ENCODE results near the gene RAF1.

RAF1 gene

DNA sequence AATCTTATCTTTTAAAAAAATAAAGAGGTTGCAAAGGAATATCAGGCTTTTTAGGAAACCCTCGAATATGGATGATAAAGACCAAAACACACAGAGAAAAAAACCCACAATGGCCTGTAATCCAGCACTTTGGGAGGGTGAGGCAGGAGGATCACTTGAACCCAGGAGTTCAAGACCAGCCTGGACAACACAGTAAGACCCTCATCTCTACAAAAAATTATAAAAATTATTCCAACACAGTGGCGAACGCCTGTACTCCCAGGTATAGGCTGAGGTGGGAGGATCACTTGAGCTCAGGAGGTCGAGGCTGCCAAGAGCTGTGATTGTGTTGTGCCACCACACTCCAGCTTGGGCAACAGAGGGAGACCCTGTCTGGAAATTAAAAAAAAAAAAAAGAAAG lies 30.8 kb downstream of the RAF1 start:
- no peak for TF ChIP-seq POLR2AphosphoS5 (IDR thresholded peaks at IDR 0.05; ENCODE audit: low read depth, low read length)
- TF ChIP-seq, protein P1, sequence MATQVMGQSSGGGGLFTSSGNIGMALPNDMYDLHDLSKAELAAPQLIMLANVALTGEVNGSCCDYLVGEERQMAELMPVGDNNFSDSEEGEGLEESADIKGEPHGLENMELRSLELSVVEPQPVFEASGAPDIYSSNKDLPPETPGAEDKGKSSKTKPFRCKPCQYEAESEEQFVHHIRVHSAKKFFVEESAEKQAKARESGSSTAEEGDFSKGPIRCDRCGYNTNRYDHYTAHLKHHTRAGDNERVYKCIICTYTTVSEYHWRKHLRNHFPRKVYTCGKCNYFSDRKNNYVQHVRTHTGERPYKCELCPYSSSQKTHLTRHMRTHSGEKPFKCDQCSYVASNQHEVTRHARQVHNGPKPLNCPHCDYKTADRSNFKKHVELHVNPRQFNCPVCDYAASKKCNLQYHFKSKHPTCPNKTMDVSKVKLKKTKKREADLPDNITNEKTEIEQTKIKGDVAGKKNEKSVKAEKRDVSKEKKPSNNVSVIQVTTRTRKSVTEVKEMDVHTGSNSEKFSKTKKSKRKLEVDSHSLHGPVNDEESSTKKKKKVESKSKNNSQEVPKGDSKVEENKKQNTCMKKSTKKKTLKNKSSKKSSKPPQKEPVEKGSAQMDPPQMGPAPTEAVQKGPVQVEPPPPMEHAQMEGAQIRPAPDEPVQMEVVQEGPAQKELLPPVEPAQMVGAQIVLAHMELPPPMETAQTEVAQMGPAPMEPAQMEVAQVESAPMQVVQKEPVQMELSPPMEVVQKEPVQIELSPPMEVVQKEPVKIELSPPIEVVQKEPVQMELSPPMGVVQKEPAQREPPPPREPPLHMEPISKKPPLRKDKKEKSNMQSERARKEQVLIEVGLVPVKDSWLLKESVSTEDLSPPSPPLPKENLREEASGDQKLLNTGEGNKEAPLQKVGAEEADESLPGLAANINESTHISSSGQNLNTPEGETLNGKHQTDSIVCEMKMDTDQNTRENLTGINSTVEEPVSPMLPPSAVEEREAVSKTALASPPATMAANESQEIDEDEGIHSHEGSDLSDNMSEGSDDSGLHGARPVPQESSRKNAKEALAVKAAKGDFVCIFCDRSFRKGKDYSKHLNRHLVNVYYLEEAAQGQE (IDR thresholded peaks at IDR 0.05; ENCODE audit: insufficient read depth in 1 of 2, low read depth in 2 of 2, low read length in 2 of 2), result no peak
- no peak for TF ChIP-seq SIN3A (IDR thresholded peaks at IDR 0.05; ENCODE audit: borderline replicate concordance, insufficient read depth, low read length)
- TF ChIP-seq TAF1 (IDR thresholded peaks at IDR 0.05; ENCODE audit: borderline replicate concordance, insufficient read depth, low read length), result no peak
- no peak for TF ChIP-seq FOXP2 (optimal IDR thresholded peaks at IDR 0.05; ENCODE audit: borderline replicate concordance, extremely low read depth, extremely low read length, insufficient read depth)

DNA sequence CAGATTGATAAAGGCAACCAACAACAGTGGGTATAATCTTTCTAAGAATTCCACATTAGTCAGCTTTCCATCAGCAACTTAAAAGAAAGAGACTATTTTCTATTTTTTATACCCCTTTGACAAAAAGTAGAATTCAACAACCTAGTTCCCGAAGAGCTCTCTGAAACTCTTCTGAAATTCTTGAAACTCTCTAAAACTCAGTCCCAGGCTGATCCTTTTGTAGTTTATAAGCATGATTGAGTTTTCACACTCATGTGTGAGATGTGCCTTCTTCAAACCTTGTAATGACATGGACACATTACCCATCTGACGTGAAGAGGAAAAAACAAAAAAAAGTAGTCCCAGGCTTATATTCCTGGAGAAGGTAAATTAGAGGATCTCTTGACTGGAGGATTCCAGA lies 31.4 kb downstream of the RAF1 start:
- TF ChIP-seq POLR2AphosphoS5 (IDR thresholded peaks at IDR 0.05; ENCODE audit: low read depth, low read length) (no peak), FOXP2 (optimal IDR thresholded peaks at IDR 0.05; ENCODE audit: borderline replicate concordance, extremely low read depth, extremely low read length, insufficient read depth) (no peak), TAF1 (IDR thresholded peaks at IDR 0.05; ENCODE audit: borderline replicate concordance, insufficient read depth, low read length) (no peak), SIN3A (IDR thresholded peaks at IDR 0.05; ENCODE audit: borderline replicate concordance, insufficient read depth, low read length) (no peak)
- TF ChIP-seq, protein P1 (IDR thresholded peaks at IDR 0.05; ENCODE audit: insufficient read depth in 1 of 2, low read depth in 2 of 2, low read length in 2 of 2), result no peak

DNA sequence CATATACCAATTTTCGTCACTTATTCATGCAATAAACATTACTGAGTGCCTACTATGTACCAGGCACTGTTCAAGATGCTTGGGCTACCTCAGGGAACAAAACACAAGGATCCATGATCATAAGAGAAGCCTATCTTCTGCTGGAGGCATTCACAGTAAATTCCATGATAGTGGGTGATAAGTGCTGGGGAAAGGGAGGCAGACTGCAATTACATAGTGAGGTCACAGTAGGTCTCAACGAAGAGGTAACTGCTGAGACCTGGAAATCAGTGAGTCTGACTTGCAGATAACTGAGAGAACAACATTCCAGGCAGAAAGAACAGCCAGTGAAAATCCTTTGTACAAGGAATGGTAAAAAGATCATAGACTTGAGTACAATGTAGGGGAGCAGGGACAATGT lies 33.6 kb downstream of the RAF1 start:
- TF ChIP-seq, protein P1 (IDR thresholded peaks at IDR 0.05; ENCODE audit: insufficient read depth in 1 of 2, low read depth in 2 of 2, low read length in 2 of 2), result no peak
- TF ChIP-seq SIN3A (IDR thresholded peaks at IDR 0.05; ENCODE audit: borderline replicate concordance, insufficient read depth, low read length) (no peak), FOXP2 (optimal IDR thresholded peaks at IDR 0.05; ENCODE audit: borderline replicate concordance, extremely low read depth, extremely low read length, insufficient read depth) (no peak), POLR2AphosphoS5 (IDR thresholded peaks at IDR 0.05; ENCODE audit: low read depth, low read length) (no peak), TAF1 (IDR thresholded peaks at IDR 0.05; ENCODE audit: borderline replicate concordance, insufficient read depth, low read length) (no peak)

DNA sequence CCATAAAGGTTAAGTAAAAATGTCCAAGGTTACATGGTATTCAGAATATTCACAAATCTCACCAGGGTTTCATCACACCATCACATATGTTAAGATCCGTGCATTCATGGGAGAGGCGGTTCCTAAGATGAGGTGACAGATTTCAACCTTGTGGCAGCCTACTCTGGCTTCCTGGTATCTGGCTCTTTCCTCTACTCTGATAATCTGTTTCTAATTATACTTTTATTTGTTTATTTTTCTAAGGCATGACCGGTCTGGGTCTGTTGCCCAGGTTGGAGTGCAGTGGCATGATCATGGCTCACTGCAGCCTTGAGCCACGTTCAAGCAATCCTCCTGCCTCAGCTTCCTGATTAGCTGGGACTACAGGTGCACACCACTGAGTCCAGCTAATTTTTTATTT lies 34.4 kb downstream of the RAF1 start:
- no peak for TF ChIP-seq POLR2AphosphoS5 (IDR thresholded peaks at IDR 0.05; ENCODE audit: low read depth, low read length)
- TF ChIP-seq, protein P1 (IDR thresholded peaks at IDR 0.05; ENCODE audit: insufficient read depth in 1 of 2, low read depth in 2 of 2, low read length in 2 of 2), result no peak
- no peak for TF ChIP-seq TAF1 (IDR thresholded peaks at IDR 0.05; ENCODE audit: borderline replicate concordance, insufficient read depth, low read length)
- TF ChIP-seq SIN3A (IDR thresholded peaks at IDR 0.05; ENCODE audit: borderline replicate concordance, insufficient read depth, low read length), result no peak
- no peak for TF ChIP-seq FOXP2 (optimal IDR thresholded peaks at IDR 0.05; ENCODE audit: borderline replicate concordance, extremely low read depth, extremely low read length, insufficient read depth)

DNA sequence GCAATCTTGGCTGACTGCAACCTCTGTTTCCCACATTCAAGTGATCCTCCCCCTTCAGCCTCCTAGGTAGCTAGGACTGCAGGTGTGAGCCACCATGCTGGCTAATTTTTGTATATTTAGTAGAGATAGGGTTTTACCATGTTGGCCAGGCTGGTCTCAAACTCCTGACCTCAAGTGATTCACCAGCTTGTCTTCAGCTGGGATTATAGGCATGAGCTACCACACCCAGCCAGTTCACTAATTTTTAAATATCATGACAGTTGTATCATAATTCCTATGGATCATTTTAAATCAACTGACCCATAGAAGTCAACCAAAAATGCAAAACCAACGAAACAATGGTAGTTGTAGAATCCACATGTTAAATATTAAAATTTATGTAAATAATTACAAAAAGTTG lies 35.1 kb downstream of the RAF1 start:
- no peak for TF ChIP-seq POLR2AphosphoS5 (IDR thresholded peaks at IDR 0.05; ENCODE audit: low read depth, low read length)
- TF ChIP-seq FOXP2 (optimal IDR thresholded peaks at IDR 0.05; ENCODE audit: borderline replicate concordance, extremely low read depth, extremely low read length, insufficient read depth), result no peak
- TF ChIP-seq TAF1 (IDR thresholded peaks at IDR 0.05; ENCODE audit: borderline replicate concordance, insufficient read depth, low read length), result no peak
- TF ChIP-seq, protein P1 (IDR thresholded peaks at IDR 0.05; ENCODE audit: insufficient read depth in 1 of 2, low read depth in 2 of 2, low read length in 2 of 2), result no peak
